GM19023 (cell line): Measurements from ENCODE around the gene ULBP2.
"Not testable (repeated sequence)": the region's sequence is repeated elsewhere in the genome, so short reads cannot be mapped to it uniquely, and the experiment has no call there.

Source experiments
- ATAC-seq: cut with Tn5 transposase; IDR thresholded peaks from one replicate; pipeline ENCODE4 v1.9.1; 2021; ENCODE audit warnings: mild to moderate bottlenecking, moderate library complexity; ENCODE audit not compliant: unreplicated experiment

ULBP2 gene

DNA sequence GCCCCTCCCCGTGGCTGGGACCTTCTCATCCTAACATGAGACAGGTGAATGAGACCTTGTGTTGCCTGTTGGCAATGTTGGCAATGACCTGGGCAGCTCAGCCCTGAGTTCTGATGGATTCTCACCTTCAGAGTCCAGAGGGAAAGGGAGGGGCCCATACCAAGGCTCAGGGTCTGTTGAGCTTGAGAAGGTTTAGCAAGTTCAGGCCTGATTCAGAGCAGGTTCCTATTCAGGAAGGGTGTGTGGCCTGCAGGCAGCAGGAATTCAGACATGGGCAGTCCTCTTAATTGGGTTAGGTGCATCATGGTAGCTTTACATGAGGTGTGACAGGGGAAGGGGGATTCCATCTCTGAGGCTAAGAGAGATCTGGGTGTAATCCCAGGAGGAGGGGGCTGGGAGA lies 5.7 kb downstream of the ULBP2 start:
- not testable (repeated sequence) for ATAC-seq

DNA sequence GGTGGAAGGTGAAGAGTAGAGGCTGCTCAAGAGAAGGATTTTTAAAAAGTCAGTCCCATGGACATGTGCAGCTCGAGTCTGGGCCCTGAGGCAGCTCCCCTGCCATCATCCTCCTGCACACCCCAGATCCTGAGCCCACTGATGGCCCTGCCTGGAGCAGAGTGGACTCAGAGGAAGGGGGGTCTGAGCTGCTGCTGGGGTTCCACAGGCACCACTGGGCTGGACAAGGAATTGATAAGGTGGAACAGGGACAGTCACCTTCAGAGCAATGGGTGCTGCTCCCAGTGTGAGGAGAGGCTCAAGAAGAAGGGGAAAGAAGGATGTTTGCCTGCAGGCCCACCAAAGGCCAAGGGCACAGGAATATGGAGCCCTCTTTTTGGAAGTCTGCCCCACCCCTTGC lies 6.2 kb downstream of the ULBP2 start:
- ATAC-seq, result no peak

DNA sequence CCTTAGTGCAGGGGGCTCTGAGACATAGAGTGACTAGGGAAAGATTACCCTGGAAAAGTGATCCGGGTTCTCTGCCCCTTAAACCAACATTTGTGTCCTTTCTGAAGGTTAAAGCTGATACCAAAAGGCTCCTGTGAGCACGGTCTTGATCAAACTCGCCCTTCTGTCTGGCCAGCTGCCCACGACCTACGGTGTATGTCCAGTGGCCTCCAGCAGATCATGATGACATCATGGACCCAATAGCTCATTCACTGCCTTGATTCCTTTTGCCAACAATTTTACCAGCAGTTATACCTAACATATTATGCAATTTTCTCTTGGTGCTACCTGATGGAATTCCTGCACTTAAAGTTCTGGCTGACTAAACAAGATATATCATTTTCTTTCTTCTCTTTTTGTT lies 6.8 kb downstream of the ULBP2 start:
- ATAC-seq, result no peak

DNA sequence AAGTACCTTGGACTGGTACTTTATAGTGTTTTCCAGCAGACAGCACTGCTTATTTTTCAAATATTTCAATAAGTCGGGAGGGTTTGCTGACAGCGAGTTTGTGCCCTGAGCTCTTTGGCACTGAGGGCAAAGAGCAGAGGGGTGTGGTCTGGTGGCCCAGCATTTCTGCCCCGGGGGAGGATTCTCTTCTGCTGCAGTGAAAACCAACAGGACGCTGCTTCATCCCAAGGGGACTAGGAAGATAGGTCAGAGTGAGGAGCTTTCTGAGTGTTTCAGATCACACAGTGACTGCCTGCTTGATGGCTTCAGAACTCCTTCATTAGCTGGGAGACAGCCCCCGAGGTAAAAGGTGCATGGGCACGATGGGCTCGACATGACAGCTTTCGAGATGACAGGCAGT lies 8.6 kb downstream of the ULBP2 start:
- ATAC-seq, result no peak

DNA sequence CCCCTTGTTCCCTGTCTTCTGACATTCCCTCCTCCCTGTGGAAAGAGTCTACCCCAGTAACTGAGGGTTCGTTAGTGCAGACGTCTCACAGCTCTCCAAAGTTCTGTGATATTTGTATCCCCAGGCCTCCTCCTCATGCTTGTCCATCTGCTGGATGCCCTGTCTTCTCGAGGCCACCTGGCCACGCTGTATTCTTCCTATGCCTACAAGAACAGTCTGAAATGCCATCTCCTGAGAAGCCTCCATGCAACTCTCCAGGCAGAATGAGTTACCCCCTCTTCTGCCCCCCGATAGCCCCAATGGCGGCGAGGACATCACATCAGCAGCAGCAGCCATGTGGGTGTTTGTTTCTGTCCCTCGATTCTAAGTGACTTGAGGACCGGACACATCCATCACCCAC lies 9.3 kb downstream of the ULBP2 start:
- no peak for ATAC-seq

DNA sequence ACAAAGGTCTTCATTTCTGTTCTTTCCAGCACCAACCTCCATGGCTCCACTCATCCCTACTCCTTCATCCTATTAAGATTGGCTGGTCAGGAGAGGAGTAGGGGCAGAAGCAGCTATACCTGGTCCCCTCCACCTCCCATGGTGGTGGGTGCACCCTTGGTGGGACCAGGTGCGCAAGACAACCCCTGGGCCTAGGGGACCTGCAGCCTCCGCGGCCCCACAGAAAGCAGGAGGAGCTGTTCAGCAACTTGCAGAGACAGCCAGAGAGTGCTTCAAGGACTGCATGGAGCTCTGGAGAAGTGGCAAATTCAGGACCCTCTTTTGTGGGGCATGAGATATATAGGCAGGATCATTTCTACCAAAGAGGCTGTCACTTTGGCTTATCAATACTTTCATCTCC lies 9.8 kb downstream of the ULBP2 start:
- ATAC-seq, result no peak

DNA sequence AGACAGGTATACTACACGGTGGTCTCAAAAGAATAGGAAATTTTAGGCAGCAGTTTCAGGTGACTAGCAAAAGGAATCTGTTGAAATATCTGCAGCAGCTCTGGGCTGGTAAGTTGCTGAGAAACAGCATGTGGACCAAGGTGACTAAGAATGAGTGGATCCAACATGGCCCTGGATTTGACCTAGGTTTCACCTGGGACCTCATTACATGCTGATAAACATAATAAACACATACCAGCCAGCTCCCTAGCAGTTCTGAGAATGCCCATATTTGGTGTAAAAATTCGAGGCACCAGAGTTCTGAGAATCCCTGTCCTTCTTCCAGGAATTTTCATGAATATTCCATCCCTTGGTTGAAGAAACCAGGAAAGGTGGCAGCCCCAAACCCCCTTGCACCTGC lies 11.6 kb downstream of the ULBP2 start:
- not testable (repeated sequence) for ATAC-seq

DNA sequence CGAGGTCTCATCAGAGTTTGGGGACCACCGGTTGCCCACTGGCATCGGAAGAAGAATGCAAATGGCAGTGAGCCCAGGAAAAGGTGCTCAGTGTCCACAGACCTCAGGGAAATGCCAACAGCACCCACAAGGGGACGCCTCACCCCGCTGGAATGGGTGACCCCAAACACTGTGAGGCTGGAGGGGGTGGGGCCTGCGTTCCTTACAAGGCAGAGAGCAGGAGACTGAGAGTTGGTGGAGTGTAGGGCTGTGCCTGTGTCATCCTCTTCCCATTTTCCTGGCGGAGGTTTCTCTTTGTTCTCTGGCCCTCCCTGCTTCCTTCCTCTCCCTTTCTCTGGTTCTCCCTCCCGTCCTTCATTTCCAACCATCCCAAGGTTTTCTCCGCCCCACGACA lies 12.1 kb downstream of the ULBP2 start:
- not testable (repeated sequence) for ATAC-seq

DNA sequence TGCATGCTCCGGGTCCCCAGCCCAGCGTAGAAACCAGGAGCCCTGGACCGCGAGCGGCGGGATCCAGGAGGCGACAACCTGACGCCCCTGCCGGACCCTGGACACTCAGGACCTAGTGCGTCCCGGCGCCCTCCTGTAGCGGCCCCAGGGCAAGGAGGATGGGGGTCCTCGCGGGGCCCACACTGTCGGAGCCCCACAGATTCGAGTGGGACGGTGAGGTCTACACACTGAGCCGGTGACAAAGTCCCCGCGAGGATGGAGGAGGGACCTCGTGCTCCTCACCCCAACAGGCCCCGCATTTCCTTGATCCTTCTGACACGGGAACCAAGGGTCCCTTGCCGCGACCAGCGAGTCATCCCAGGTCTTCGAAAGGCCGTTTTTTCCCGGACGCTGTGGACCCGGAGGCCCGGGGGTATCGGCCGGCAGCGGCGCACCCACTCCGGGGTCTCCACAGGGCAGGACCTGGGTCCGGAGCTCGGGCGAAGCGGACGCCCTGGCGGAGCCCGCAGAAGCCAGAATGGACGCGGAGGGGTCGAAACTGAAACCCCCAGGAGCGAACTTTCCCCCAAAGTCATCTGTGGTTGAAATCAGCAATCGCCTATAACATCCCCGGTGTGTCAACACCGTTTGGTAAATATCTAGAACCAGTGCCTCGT lies 12.6 kb downstream of the ULBP2 start:
- ATAC-seq, result not testable (repeated sequence)

- not testable (repeated sequence) for ATAC-seq
Measured at GRCh38 chr6:149954984-149955653, 13.3 kb downstream of the ULBP2 start.

- ATAC-seq, result not testable (repeated sequence)
Measured at GRCh38 chr6:149955654-149956317, 14.0 kb downstream of the ULBP2 start.

GRCh38 chr6:149958124-149958523 lies 16.3 kb downstream of the ULBP2 start:
- not testable (repeated sequence) for ATAC-seq

- ATAC-seq, result not testable (repeated sequence)
Measured at GRCh38 chr6:149959806-149960205, 18.0 kb downstream of the ULBP2 start.

DNA sequence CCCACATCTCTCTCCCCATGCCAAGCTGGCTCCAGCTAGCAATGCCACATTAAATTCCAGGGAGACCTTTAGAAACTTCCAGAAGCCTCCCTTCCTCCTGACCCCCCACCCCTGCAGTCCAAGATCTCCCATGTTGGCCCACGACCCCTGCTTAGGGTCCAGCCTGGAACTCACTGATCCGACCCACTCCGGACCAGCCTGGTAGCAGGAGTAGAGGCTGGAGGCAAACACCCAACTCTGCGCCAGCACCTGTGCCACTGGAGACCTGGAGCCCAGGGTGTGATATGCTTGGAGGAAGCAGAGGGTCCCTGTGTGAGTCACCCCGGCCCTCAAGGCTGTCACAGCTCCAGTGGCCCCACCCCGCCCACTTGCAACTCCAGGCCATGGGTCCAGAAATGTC lies 18.7 kb downstream of the ULBP2 start:
- no peak for ATAC-seq

- no peak for ATAC-seq
Measured at GRCh38 chr6:149961728-149962425, 20.1 kb downstream of the ULBP2 start.

DNA sequence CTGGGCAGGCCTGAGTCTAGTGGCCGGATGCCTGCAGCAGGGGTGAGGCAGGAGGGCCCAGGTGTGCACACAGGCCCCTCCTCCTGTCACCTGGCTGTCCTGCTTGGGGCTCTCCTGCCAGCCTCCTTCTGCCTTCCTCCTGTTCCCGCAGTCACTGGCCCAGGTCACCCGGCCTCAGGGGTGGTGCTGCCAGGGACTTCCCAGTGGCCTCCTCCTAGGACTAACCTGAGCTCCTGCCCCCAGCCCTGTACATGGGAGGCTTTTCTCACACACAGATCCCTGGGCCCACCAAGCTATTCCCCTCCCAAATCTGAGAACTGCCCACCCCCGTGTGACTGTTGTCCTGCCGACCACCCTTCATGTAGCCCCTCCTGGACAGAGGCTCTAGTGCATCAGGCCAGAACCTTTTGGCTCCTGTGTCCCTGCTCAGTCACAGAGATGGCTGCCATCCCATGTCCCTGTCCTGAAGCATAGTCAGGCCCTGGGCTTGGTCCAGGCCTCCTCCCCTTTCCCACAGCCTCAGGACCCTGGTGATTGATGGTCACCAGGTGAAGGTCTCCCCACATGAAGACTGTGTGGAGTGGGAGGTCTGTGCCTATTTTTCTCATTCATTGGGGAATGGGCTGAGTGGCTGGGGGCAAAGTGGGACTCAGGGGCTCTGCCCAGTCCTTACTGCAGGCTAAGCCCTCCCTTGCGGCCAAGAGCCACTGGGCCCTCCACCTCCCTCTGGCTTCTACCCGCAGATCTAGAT lies 20.8 kb downstream of the ULBP2 start:
- no peak for ATAC-seq

DNA sequence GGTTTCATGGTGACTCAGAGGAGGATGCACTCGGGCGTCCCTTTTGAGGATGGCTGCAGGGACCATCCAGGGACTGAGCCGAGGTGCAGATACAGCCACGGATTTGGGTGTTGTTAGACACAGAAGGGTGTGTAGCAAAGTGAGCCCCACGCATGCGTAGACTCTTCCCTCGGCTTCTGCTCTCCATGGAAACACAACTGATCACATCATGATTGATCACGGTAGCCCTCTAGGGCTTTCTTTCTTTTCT lies 21.3 kb downstream of the ULBP2 start:
- ATAC-seq, result no peak

GRCh38 chr6:149963462-149964307 lies 21.9 kb downstream of the ULBP2 start, which contains the start of gene ULBP1:
Gene ULBP1, plus strand, starts transcription at chr6:149963943. Its CDS starts 107 bp downstream, at chr6:149964050.
- no peak for ATAC-seq

- ATAC-seq, result no peak
Measured at GRCh38 chr6:149964308-149965193, 22.7 kb downstream of the ULBP2 start.
